ENCODE results near the gene RAB11FIP3.
A peak's percentile ranks its signal among the peaks of the same experiment; 100 is the strongest.

Gene RAB11FIP3

GRCh38 chr16:534856-535445 lies 109.5 kb downstream of the RAB11FIP3 start:
- no peak for ATAC-seq

- no peak for ATAC-seq
Observed at GRCh38 chr16:535446-536405, 110.3 kb downstream of the RAB11FIP3 start.

- no peak for ATAC-seq
Observed at GRCh38 chr16:536746-537145, 111.3 kb downstream of the RAB11FIP3 start.

GRCh38 chr16:537415-538335 lies 112.2 kb downstream of the RAB11FIP3 start:
- no peak for ATAC-seq

- no peak for ATAC-seq
Observed at GRCh38 chr16:539901-540530, 114.6 kb downstream of the RAB11FIP3 start.

- no peak for ATAC-seq
Observed at GRCh38 chr16:540645-541340, 115.3 kb downstream of the RAB11FIP3 start.

GRCh38 chr16:543301-544164 lies 118.1 kb downstream of the RAB11FIP3 start:
- ATAC-seq = no peak

- ATAC-seq = no peak
Observed at GRCh38 chr16:544517-544916, 119.1 kb downstream of the RAB11FIP3 start.

GRCh38 chr16:546909-547770 lies 121.7 kb downstream of the RAB11FIP3 start:
- ATAC-seq = peak; percentile 59 to 60

- ATAC-seq = no peak
Observed at GRCh38 chr16:548586-548985, 123.1 kb downstream of the RAB11FIP3 start.

GRCh38 chr16:549544-550263 lies 124.3 kb downstream of the RAB11FIP3 start:
- no peak for ATAC-seq

GRCh38 chr16:551210-551609 lies 125.8 kb downstream of the RAB11FIP3 start:
- ATAC-seq = no peak

GRCh38 chr16:552171-552570 lies 126.7 kb downstream of the RAB11FIP3 start:
- no peak for ATAC-seq

- ATAC-seq = no peak
Observed at GRCh38 chr16:553601-554296, 128.3 kb downstream of the RAB11FIP3 start.

- ATAC-seq = no peak
Observed at GRCh38 chr16:554297-554621, 128.8 kb downstream of the RAB11FIP3 start.

- ATAC-seq = no peak
Observed at GRCh38 chr16:554640-555365, 129.4 kb downstream of the RAB11FIP3 start.

GRCh38 chr16:555528-556473 lies 130.4 kb downstream of the RAB11FIP3 start:
- ATAC-seq = no peak

Measured in activated CD4-positive, CD25-positive, alpha-beta regulatory T cell treated with anti-CD3 and anti-CD28 coated beads, Interleukin-2, amount 50 U/mL, for 24 hours (primary cell).